Measurements from ENCODE around the gene LLGL1. TPM values are rescaled to one million over a fixed set of nuclear protein-coding genes. Genes with fewer than 3 reads are reported as not detected.
A peak's percentile ranks its signal among the peaks of the same experiment; 100 is the strongest.

Gene LLGL1
- polyA plus RNA-seq, 2 of the 4 experiments (the other 2 are of a cell fraction), result 11.2 to 19.3 TPM

GRCh38 chr17:18263885-18264682, 38.6 kb downstream of the LLGL1 start:
- Histone ChIP-seq H3K4me2 (no peak overlapping the region), H3K4me1 (peaks cover 17% of the 10 kb centered on the region), H3K27ac (no peak overlapping the region), H3K9me3 (no peaks in the 10 kb centered on the region), H3K4me3 (no peak overlapping the region)
- TF ChIP-seq CHD2 (IDR thresholded peaks at IDR 0.05; ENCODE audit: low read length, partially characterized antibody) (no peak), HOXB13 (CRISPR knock-in tag; IDR thresholded peaks at IDR 0.05; ENCODE audit: low read depth) (no peak), SMC3 (IDR thresholded peaks at IDR 0.05) (no peak), TP53 (CRISPR knock-in tag; IDR thresholded peaks at IDR 0.05) (no peak), ZFP36 (IDR thresholded peaks at IDR 0.05; ENCODE audit: borderline replicate concordance, partially characterized antibody) (no peak), MYC (IDR thresholded peaks at IDR 0.05; ENCODE audit: borderline replicate concordance, low read length) (no peak), FOSL2 (IDR thresholded peaks at IDR 0.05) (no peak), FOSL2 (CRISPR knock-in tag; IDR thresholded peaks at IDR 0.05) (no peak), MAFK (IDR thresholded peaks at IDR 0.05; ENCODE audit: partially characterized antibody) (no peak), ATOH8 (CRISPR knock-in tag; IDR thresholded peaks at IDR 0.05; ENCODE audit: low read depth) (no peak), ESRRA (IDR thresholded peaks at IDR 0.05; ENCODE audit: borderline replicate concordance, low read length) (no peak), HEYL (CRISPR knock-in tag; IDR thresholded peaks at IDR 0.05) (no peak), PBX3 (IDR thresholded peaks at IDR 0.05) (no peak), HOXA7 (CRISPR knock-in tag; IDR thresholded peaks at IDR 0.05) (no peak), RCOR1 (IDR thresholded peaks at IDR 0.05; ENCODE audit: low read depth, low read length) (no peak), E2F6 (IDR thresholded peaks at IDR 0.05; ENCODE audit: borderline replicate concordance, low read depth) (no peak), PHF8 (IDR thresholded peaks at IDR 0.05; ENCODE audit: borderline replicate concordance, low read depth) (no peak), EP300 (IDR thresholded peaks at IDR 0.05) (no peak), HOXB5 (CRISPR knock-in tag; IDR thresholded peaks at IDR 0.05) (no peak)
- ATAC-seq, result no peak
- 80% methylated on average over 31 of the region's 50 CpGs for WGBS (ENCODE audit: missing lambda C conversion rate)
- FAIRE-seq, result no peak
- no peak for DNase-seq (ENCODE audit: low read depth in 1 of 2, low spot score in 1 of 2)
- ChIA-PET CTCF (interaction anchor here (0.8 to 8.5 kb wide), 10 partner anchors 11 to 593 kb away, joined by 3 to 59 read pairs (median 3); no protein-coding TSS in a partner anchor), POLR2A (no interaction called here)

- no peaks in the 10 kb centered on the region for H3K9me3 ChIP-seq
- 80% methylated on average over 10 of the region's 10 CpGs for WGBS (ENCODE audit: missing lambda C conversion rate)
- TF ChIP-seq POLR2A (IDR thresholded peaks at IDR 0.05; ENCODE audit: low read length), result no peak
- no peak for TF ChIP-seq EHMT2 (IDR thresholded peaks at IDR 0.05; ENCODE audit: low read depth)
- TF ChIP-seq HOXB13 (CRISPR knock-in tag; IDR thresholded peaks at IDR 0.05; ENCODE audit: low read depth), result no peak
- TF ChIP-seq SMC3 (IDR thresholded peaks at IDR 0.05), result no peak
- no peak for TF ChIP-seq MAFK (IDR thresholded peaks at IDR 0.05; ENCODE audit: partially characterized antibody)
- no peak for TF ChIP-seq BCL3 (IDR thresholded peaks at IDR 0.05)
- no peak for TF ChIP-seq RAD21 (conservative IDR thresholded peaks at IDR 0.05 in 1 of 2, IDR thresholded peaks at IDR 0.05 in 1 of 2)
- no peak for TF ChIP-seq REST (IDR thresholded peaks at IDR 0.05)
- ChIA-PET POLR2A (no interaction called here), CTCF (interaction anchor here (0.6 to 2.9 kb wide), 4 partner anchors 9 to 380 kb away, joined by 3 to 16 read pairs (median 3); no protein-coding TSS in a partner anchor)
- no peak overlapping the region for H3K27ac ChIP-seq
- DNase-seq (ENCODE audit: low read depth in 1 of 2, low spot score in 1 of 2) (no peak), FAIRE-seq (no peak), ATAC-seq (peak in 1 of 2 experiments; percentile 11; a peak in 3 of 6 replicates)
- no peak overlapping the region for H3K4me3 ChIP-seq
- no peaks in the 10 kb centered on the region for H3K4me1 ChIP-seq
- H3K4me2 ChIP-seq, result no peak overlapping the region
Measured at GRCh38 chr17:18267366-18267765, 41.9 kb downstream of the LLGL1 start.

Measured in A549 (cell line).